Measurements from ENCODE around the gene DGKI.
A peak's percentile ranks its signal among the peaks of the same experiment; 100 is the strongest.

DGKI gene

DNA sequence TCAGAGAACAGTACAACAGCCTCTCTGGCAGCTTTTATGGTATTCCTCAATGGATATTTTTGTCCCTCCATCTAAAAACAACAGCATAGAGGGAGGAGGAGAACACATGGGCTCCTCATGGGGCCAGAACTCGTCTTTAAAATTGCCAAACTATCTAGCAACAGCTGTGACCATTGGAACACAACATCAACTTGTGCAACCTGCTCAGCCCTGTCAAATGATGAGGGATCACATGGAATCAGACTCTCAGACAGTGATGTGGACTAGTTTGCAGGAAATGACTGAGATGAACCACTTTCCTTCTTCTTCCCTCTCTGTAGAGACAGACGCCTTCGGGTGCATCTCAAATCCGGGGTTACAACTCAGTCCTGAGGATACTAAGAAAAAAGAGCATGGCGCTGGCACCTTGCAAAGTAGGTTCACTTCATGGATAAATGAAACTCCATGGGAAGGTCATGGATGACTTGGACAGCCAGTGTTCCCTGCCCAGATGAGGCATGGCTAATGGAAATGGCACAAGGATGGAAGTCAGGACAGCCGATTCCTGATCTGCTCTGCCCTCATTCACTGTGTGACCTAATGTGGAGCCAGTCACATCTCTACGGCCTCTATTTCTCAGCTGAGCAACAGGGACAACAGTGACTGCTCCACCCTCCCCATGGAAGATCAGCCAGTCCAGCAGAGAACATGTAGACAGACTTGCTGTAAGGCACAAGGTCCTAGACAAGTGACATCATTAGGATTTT is 24.6 kb upstream of the DGKI start:
- no peak for DNase-seq (ENCODE audit: low spot score)

DNA sequence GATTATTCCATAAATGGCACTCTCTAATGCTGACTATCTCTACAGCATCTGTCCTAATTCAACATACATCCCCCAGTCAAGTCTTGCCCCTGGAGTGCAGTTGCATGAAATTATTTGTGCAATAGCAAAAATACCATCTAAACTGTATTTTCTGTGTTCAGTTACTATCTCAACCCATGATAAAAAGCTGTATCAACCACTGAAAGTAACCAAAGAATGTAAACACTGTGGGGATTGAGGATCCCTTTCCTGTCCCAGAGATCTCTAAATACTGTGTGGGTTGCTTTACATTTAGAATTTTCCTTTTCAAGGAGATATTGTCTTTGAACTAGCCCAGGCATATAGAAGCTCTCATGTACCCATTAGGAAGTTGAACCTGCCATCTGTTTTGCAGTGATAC is 23.9 kb upstream of the DGKI start:
- no peak for DNase-seq (ENCODE audit: low spot score)

DNA sequence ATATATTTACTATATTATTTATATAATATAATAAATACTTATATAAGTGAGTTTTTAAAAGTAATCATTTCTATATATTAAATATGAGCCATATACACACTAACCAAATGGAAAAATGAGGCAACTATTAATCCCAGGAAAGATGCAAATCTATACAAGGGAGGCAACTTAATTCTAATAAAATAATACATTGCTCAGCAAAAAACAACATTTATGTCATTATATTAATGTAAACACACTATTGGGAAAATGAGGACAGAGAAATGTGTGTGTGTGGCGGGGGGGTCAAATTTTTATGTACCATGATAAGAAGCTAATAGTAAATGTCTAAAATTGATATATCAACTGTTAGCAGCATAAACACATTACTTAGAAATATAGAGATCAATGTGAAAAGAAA is 23.3 kb upstream of the DGKI start:
- DNase-seq (ENCODE audit: low spot score): no peak

DNA sequence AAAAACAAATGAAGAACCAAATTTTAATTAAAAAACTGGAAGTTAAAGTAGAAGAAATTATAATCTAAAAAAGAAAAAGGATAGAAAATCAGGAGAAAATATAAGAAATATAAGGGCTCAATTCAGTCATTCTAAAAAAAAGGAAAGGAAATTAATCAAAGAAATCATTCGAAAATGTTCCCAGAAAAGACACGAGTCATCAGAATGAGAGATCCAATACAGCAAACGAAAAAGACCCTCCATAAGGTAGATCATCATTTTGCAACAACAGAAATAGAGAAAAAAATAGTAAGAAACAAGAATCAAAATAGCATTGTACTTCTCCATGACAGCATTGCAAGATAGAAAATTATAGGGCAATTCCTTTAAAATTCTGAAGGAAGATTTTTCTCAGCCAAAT is 22.5 kb upstream of the DGKI start:
- no peak for DNase-seq (ENCODE audit: low spot score)

DNA sequence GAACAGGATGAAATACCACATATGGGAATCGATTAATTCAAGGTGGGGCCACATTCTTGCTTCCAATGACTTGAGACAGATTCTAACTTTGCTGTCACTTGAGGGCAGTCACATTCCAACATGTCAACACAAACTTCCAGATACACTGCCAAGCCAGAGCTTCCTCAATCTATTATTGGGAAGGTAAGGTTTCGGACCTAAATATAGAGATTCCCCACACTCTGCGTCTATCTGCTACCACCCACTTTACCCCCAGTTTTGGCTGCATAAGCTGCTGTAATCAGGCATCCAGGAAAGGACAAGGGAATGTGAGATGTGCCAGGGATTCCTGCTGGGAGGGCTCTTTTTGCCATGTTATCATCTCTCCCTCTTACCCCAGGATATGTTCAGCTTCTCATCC is 20.5 kb upstream of the DGKI start:
- no peak for DNase-seq (ENCODE audit: low spot score)

DNA sequence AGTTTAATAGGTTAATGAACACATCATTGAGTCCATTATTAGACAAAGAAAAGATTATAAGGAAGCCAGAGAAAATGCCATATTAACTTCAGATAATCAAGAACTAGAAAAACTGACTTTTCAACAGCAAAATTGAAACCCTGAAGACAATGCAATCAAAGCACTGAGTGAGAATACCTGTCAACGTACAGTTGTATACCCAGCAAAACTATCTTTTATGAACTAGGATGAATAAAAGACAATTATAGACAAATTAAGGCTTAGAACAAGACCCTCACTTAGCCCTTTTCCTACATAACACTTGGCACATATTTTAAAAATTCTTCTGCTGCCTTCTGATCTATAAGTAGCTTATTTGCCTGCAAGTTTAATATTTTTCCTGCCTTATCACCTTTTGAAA is 19.0 kb upstream of the DGKI start:
- no peak for DNase-seq (ENCODE audit: low spot score)

DNA sequence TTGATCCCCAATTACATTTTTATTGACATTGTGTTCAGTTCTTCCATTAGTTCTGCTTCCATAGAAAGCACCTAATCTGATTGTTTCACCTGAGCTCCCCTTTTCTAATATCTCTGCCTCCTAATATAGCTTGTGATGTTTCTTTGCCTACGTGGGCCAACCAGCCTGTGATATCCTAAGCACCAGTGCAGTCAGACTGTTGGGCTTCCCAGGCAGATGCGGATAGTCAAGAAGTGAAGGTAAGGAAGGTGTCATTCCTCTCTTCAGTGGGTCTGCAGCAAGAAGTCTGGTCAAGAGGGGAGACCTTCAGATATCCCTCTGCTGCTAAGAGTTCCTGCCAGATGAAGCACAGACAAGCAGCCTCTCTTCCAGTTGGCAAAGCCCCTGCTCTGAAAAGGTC is 16.2 kb upstream of the DGKI start:
- no peak for DNase-seq (ENCODE audit: low spot score)

DNA sequence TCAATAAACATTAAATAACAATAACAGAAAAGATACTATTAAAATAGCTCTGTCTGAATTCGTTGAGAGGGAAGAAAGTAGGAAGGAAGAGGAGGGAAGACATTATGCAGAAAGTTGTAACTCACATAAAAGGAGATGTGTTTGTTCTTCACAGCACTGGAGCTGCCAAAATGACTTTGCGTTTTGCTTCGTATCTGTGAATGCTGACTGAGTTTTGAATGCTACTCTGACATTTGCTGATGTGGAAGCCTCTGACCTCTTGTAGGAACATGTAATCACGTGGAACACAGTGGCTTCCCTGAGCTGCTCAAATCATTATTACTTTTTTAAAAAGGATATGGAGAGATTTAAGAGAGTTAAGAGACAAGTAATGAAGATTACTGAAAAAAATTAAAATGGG is 15.6 kb upstream of the DGKI start:
- no peak for DNase-seq (ENCODE audit: low spot score)

DNA sequence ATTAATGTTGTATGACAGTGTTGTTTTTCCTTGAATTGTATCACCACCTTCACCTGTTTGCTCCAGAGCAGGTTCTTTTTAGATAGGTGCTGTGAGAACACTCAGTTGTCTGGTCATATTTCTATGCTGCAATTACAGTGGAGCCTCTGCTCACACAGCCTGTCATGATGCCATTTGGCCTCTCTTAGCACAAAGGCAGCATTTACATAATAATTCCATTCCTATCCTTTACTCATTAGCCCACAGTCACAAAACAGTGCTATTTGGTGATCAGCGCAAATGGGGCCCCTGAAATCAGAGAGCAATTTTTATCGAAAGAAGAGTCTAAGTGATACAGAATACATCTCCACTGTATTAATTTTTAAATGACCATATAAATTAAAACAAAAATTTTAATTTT is 13.8 kb upstream of the DGKI start:
- no peak for DNase-seq (ENCODE audit: low spot score)

DNA sequence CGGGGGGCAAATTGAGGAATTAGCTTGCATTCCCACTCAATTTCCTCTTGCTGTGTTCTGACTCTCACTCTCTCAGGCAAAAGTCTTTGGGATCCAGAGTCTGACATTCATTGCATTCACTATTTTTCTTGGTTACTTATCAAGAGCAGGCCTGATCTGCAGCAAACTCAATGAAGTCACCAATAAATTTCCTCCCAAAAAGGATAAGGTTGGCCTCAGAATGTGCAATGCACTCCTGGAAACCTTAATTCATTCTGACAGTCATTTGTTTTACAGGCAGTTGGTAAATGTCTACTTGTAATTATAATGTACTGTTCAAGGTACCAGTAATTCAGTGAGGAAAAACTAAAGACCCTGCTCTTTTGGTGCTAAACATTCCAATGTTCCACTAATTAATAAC is 6.3 kb upstream of the DGKI start:
- no peak for DNase-seq (ENCODE audit: low spot score)

DNA sequence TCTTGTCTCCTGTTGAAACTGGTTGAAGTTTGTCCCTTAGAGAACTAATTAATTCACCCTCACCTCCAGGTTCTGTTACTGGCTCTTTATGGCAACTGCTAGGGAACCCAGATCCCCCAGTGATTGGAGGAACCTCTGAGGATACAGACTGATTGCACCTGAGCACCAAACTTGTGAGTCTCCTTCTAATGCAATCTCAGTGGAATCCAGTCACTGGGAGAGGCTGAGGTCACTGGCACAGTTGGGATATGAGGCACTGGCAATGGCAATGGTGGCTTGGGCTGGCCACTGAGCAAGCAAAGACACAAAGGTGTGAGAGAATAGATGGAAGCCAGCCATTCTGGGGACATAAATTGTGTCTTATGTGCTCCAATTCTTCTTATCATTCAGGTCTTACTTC is 5.3 kb upstream of the DGKI start:
- no peak for DNase-seq (ENCODE audit: low spot score)

DNA sequence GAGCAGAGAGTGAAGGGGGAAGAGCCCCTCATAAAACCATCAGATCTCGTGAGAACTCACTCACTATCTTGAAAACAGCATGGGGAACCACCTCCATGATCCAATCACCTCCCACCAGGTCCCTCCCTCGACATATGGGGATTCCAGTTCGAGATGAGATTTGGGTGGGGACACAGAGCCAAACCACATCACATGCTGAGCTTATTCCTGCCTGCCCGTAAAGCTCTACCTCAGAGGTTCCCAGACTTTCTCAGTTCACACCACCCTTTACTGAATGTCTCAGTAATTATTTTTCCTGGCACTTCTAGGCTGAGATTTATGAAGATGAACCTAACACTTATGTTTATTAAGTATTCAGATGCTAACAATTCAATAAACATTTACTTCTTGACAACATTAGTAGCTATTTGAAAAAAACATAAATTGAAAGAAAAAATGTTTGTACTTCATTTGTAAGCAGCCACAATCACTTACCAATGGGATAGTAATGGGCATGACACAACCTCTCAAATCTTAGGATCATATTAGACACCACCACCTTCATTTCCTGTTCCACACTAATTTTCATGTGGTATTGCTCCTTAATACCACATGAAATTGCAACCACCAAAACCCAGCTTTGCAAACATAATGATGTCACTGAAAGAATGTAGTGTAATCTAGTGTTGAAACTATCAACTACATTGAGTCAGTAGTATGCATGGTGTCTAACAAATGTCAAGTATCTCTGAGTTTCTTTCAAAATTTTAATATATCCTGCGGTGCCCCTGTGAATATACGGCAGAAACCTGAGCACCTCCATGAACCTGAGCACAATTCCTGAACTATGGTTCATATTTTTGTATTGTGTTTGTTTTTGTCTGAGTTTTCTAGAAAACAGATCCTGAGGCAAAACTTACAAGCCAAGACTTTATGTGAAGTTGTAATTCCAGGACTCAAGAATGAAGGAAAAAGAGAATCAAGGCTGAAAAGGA is 4.5 kb upstream of the DGKI start:
- no peak for DNase-seq (ENCODE audit: low spot score)

DNA sequence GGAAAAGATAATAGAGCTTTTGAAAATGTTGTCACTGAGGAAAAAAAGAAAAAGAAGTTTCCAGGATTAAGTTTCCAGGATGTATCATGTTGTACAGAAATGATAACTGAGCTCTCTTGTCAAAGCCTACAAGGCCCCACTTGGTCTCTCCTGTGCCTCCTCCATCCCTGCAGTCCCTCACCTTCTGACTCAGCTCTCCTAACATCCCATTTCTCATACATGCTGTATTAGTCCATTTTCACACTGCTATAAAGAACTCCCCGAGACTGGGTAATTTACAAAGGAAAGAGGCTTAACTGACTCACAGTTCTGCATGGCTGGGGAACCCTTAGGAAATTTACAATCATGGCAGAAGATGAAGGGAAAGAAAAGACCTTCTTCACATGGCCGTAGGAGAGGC is 3.8 kb upstream of the DGKI start:
- no peak for DNase-seq (ENCODE audit: low spot score)

DNA sequence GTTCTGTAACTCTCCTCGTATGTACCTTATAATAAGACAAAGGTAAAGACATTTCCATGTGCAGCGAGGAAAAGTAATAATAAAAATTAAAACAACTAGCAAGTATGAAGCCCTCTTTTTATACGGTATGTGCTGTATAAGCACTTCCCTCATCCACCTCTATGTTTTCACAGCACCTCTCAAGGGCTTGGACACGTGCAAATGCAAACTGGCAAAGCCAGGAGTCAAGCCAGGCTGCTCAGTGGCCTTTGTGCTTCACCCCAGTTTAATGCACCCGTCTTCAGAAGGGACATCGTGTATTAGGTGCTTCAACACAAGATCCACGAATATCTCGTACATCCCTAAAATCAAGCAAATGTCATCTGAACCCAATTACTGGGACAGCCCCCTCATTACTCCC is 1.3 kb upstream of the DGKI start:
- DNase-seq (ENCODE audit: low spot score): no peak

DNA sequence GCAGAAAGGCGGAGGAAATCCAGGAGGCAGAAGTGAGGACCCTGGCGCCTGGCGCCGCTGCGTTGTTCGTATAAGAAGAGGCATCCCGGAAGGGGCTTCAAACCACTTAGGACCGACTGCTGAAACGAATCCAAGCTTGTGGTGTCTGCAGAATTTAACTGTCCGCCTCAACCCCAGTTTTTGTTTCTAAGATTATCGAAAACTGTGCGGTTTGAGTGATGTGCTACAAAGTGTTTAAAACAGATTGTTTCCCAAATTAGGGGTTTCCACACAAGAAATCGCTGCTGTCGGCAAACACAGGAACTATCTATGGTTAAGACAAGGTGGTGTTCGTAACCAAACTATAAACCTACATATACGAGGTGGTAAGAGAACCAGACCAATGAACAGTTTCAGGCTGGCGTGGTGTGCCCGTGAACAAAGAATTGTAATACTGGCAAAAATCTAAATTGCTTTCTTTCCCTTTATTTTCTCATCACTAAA is 835 bp upstream of the DGKI start:
- no peak for DNase-seq (ENCODE audit: low spot score)

DNA sequence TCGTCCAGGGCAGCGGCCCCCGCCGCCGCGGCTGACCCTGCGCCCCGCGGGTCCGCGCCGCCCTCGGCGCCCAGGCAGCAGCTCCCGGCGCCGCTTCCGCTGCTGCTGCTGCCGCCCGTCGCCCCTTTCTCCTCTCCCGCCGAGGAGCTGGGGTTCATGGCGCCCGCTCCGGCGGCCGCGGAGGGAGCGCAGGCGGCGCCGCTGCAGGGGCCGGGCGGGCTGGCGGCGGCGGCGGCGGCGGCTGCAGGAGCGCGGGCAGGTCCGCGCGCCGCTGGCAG is 286 bp downstream of the DGKI start:
- DNase-seq (ENCODE audit: low spot score): peak; percentile 52

DNA sequence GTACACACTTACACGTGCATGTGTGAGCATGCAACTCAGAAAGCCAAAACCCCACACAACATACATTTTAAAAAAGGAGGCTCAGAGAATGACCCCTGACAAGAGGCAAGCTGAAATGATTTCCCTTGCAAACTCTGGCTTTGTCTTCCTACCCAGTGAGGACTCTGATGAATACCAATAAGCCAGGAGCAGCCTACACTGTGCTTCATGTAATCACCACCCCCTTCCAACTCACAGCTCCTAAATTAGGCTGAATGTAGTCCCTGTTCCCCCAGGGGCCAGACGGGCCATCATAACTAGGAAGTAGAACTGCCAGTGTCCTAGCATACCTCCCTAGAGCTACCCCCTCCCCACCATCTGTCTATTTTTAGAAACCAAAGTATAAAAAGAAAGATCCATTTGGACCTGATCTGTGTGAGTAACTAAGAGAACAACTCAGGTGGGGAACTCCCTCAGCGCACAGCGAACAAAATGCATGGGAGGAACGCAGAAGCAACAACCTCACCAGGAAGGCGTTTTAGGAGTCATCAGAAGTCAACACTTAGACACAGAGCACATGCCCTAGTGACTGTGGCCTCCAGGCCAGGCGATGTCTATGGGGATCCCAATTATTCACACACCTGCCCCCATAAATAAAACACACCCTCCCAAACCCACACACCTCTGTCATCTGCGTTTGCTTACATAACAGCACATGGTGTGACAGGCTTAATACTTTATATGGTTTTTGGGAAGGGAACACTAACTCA is 1.9 kb downstream of the DGKI start:
- DNase-seq (ENCODE audit: low spot score): no peak

DNA sequence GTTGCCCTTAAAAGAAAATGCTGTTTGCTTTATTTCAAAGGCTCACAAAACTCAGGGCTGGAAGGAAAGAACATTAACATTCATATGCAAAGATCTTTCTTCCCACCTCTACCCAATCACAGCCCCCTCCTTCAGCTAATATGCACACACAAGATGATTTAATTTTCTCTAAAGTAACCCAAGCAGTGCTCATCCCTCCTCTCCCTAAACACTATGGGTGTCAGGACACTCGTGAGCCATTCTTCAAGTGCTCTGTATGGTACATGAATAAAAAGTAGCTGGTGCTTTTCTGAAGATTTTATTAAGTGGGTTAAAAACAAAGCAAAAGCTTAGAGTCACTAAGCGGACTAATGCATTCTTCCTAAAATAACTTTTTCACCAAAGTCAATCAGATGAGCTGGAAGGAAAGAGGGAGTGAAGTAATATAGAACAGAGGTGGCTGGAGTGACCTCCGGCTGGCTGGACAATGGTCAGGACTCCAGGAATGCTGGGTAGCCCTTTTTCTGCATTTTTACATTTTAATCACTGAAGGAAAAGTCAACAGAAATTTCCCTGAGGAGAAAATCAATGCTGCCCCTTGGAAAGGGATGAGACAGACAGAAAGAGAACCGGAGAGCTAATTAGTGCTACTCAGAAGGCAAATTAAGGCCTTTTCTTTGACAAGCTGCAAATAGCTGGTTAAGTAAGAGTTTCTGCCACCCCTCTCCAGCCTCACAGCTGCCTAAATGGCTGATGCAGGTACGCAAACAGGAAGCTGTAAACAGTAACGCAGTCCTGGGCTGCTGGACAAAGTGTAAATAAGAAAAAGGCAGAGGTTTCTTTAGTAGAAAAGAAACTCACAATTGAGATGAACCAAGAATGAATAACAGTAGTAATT is 6.6 kb downstream of the DGKI start:
- DNase-seq (ENCODE audit: low spot score): no peak

DNA sequence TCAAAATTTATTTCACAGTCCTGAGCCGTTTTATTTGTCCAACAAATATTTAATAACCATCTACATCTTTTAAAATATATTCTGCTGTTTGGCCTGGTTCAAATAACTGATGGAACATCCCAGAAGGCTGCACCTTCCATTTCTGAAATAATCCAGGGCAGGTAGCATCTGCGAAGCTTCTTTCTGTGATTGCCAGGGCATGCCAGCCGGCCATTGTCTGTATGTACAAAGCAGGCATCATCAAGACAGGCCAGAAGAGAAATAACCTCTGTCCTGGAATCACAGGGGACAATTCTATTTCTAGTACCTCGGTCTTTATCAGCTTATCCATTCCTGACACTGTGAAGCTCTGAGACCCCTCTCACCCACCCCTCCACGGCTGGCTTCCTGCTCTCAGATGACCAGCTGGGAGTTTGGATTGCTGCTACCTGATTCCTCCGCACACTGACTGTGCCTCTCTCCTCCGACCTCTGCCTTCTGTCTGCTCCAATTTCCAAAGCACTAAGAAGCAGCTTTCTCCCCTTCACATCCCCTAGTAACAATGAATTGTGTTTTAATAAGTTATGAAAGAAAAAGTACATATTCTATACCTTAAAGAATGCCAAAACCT is 8.0 kb downstream of the DGKI start:
- no peak for DNase-seq (ENCODE audit: low spot score)

DNA sequence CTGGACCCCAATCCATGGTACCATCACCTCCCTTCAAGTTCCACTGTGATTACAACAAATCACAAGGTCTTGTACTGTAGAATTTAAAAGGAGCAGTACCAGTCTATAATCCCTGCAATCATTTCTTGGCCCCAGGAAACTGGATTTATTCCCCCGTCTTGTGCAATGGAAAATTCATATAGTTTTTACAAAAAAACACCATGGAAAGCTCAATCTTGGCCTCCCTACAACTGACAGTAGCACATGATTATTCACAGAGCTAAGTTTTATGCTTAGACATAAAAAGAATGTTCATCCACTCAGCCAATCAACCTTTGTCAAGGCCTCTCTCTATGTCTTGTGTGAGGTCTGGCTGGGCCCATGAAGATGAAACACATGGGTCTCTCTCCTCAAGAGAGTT is 10.2 kb downstream of the DGKI start:
- DNase-seq (ENCODE audit: low spot score): no peak

DNA sequence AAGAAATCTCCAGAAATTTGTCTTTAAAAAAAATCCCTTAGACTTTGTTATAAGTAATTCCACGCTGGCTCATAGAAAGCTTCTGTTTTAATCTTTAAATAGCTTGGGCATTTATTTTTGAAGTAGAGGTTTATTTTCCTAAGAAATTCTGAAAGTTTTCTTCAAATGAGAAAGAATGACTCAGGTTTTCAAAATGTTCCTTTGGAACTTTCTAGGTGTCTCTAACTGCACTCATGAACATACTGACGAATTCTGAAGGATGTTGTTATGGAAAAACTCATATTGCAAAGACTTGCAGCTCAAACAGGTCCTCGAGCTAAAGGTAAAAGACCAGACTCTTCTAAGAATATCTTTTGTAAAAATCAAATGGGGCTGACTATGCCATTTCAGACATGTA is 10.7 kb downstream of the DGKI start:
- DNase-seq (ENCODE audit: low spot score): no peak

Measured in ecto neural progenitor cell (in vitro differentiated cells).